ENCODE data around the gene XRN2. TPM values are rescaled to one million over a fixed set of nuclear protein-coding genes. Genes with fewer than 3 reads are reported as not detected.

The XRN2 gene
- total and polyA plus RNA-seq, 2 donors (not counting 1 experiment from before 2014, with no cell fraction given) = 19.0 to 46.2 TPM

GRCh38 chr20:21289651-21290050 is 13.5 kb upstream of the XRN2 start:
- no peak overlapping the region for H3K4me3 Mint-ChIP-seq
- Histone ChIP-seq H2AFZ (ENCODE audit: insufficient read depth, low read depth, low read length, poor library complexity, severe bottlenecking) (no peak overlapping the region), H3K9ac (ENCODE audit: low read length) (no peak overlapping the region), H3K27me3 (replicated peaks in 1 of 4; ENCODE audit: control extremely low read depth in 1 of 4, control insufficient read depth in 3 of 4, insufficient read depth in 4 of 4, low read length in 3 of 4) (peaks cover 0 to 4% (median 0%) of the 10 kb centered on the region in 4 experiments), H3K4me3 (ENCODE audit: control extremely low read depth in 1 of 5, extremely low read depth in 1 of 5, insufficient read depth in 1 of 5, low read depth in 2 of 5, low read length in 4 of 5) (no peak overlapping the region), H3K4me1 (ENCODE audit: control insufficient read depth in 2 of 2, insufficient read depth in 2 of 2, low read length in 2 of 2) (no peaks in the 10 kb centered on the region), H3K36me3 (replicated peaks in 1 of 2; ENCODE audit: control extremely low read depth in 1 of 2, control insufficient read depth in 1 of 2, extremely low read depth in 1 of 2, insufficient read depth in 2 of 2, low read length in 1 of 2) (no peaks in the 10 kb centered on the region), H3K79me2 (ENCODE audit: control insufficient read depth, insufficient read depth, low read length) (no peaks in the 10 kb centered on the region), H3K27ac (ENCODE audit: low read length in 2 of 2) (no peak overlapping the region), H3K9me3 (ENCODE audit: control extremely low read depth in 1 of 3, control insufficient read depth in 2 of 3, insufficient read depth in 1 of 3, low read length in 2 of 3) (peaks cover 0 to 2% (median 0%) of the 10 kb centered on the region in 3 donors), H3K4me2 (replicated peaks; ENCODE audit: low read depth, low read length, poor library complexity, severe bottlenecking) (no peak overlapping the region), H4K20me1 (ENCODE audit: control insufficient read depth, insufficient read depth, low read length, poor library complexity, severe bottlenecking) (no peaks in the 10 kb centered on the region)
- H3K9me3 Mint-ChIP-seq (ENCODE audit: insufficient read depth) = no peaks in the 10 kb centered on the region
- DNase-seq = no peak
- intact Hi-C loops (cut with micrococcal nuclease) = no loop called here
- no CpG with 5 or more reads among the region's 2 CpGs for WGBS (ENCODE audit: insufficient coverage)
- ATAC-seq (ENCODE audit: low read depth) = no peak
- no peak overlapping the region for H3K27ac Mint-ChIP-seq
- peaks cover 49% of the 10 kb centered on the region for H3K27me3 Mint-ChIP-seq
- ChIA-PET CTCF (no interaction called here), POLR2A (no interaction called here)
- TF ChIP-seq CTCF (IDR thresholded peaks at IDR 0.05) (no peak), EZH2 (IDR thresholded peaks at IDR 0.05; ENCODE audit: borderline replicate concordance, insufficient read depth, low read depth, low read length, poor library complexity, severe bottlenecking) (no peak)
- H3K4me1 Mint-ChIP-seq = no peaks in the 10 kb centered on the region

GRCh38 chr20:21291026-21291425 is 12.1 kb upstream of the XRN2 start:
- Mint-ChIP-seq H3K4me3 (no peak overlapping the region), H3K27me3 (peaks cover 40% of the 10 kb centered on the region), H3K27ac (no peak overlapping the region), H3K4me1 (no peaks in the 10 kb centered on the region), H3K9me3 (ENCODE audit: insufficient read depth) (no peaks in the 10 kb centered on the region)
- intact Hi-C loops (cut with micrococcal nuclease) = no loop called here
- H3K9me3 ChIP-seq (ENCODE audit: control extremely low read depth in 1 of 3, control insufficient read depth in 2 of 3, insufficient read depth in 1 of 3, low read length in 2 of 3) = peaks cover 0 to 1% (median 0%) of the 10 kb centered on the region in 3 donors
- no peak overlapping the region for H3K4me3 ChIP-seq (ENCODE audit: control extremely low read depth in 1 of 5, extremely low read depth in 1 of 5, insufficient read depth in 1 of 5, low read depth in 2 of 5, low read length in 4 of 5)
- H3K4me1 ChIP-seq (ENCODE audit: control insufficient read depth in 2 of 2, insufficient read depth in 2 of 2, low read length in 2 of 2) = no peaks in the 10 kb centered on the region
- H3K79me2 ChIP-seq (ENCODE audit: control insufficient read depth, insufficient read depth, low read length) = no peaks in the 10 kb centered on the region
- no peaks in the 10 kb centered on the region for H4K20me1 ChIP-seq (ENCODE audit: control insufficient read depth, insufficient read depth, low read length, poor library complexity, severe bottlenecking)
- no peak overlapping the region for H3K9ac ChIP-seq (ENCODE audit: low read length)
- no peak for TF ChIP-seq EZH2 (IDR thresholded peaks at IDR 0.05; ENCODE audit: borderline replicate concordance, insufficient read depth, low read depth, low read length, poor library complexity, severe bottlenecking)
- no peak for TF ChIP-seq CTCF (IDR thresholded peaks at IDR 0.05)
- ATAC-seq (ENCODE audit: low read depth) = no peak
- CTCF ChIA-PET = no interaction called here
- H3K4me2 ChIP-seq (replicated peaks; ENCODE audit: low read depth, low read length, poor library complexity, severe bottlenecking) = no peak overlapping the region
- no peak overlapping the region for H3K27ac ChIP-seq (ENCODE audit: low read length in 2 of 2)
- 75% methylated on average over 1 of the region's 2 CpGs for WGBS (ENCODE audit: insufficient coverage)
- H3K36me3 ChIP-seq (replicated peaks in 1 of 2; ENCODE audit: control extremely low read depth in 1 of 2, control insufficient read depth in 1 of 2, extremely low read depth in 1 of 2, insufficient read depth in 2 of 2, low read length in 1 of 2) = no peaks in the 10 kb centered on the region
- H2AFZ ChIP-seq (ENCODE audit: insufficient read depth, low read depth, low read length, poor library complexity, severe bottlenecking) = no peak overlapping the region
- peaks cover 0 to 4% (median under 1%) of the 10 kb centered on the region in 4 experiments for H3K27me3 ChIP-seq (replicated peaks in 1 of 4; ENCODE audit: control extremely low read depth in 1 of 4, control insufficient read depth in 3 of 4, insufficient read depth in 4 of 4, low read length in 3 of 4)
- POLR2A ChIA-PET = no interaction called here
- no peak for DNase-seq
